Measurements from ENCODE around the gene NAP1L2. TPM values are rescaled to one million over a fixed set of nuclear protein-coding genes. Genes with fewer than 3 reads are reported as not detected.

NAP1L2 gene
- 1 to 10 TPM; 1.5 to 4.7 (median 3.9) TPM for total RNA-seq

- no peak for TF ChIP-seq CTCF (IDR thresholded peaks at IDR 0.05)
- DNase-seq (ENCODE audit: low spot score): no peak
- peak; percentile 86 for ATAC-seq (ENCODE audit: low FRiP score)
Measured at GRCh38 chrX:73214426-73215094, at the start of gene NAP1L2. NAP1L2 (minus strand) TSS chrX:73214851; CDS start chrX:73214492, 359 bp downstream.

- no peak for TF ChIP-seq CTCF (IDR thresholded peaks at IDR 0.05)
- ATAC-seq (ENCODE audit: low FRiP score) (no peak), DNase-seq (ENCODE audit: low spot score) (no peak)
Measured at GRCh38 chrX:73262991-73263390, 48.3 kb upstream of the NAP1L2 start.

- DNase-seq (ENCODE audit: low spot score) (no peak), ATAC-seq (ENCODE audit: low FRiP score) (no peak)
- TF ChIP-seq CTCF (IDR thresholded peaks at IDR 0.05): no peak
Measured at GRCh38 chrX:73239242-73239641, 24.6 kb upstream of the NAP1L2 start.

GRCh38 chrX:73217621-73218020 is 3.0 kb upstream of the NAP1L2 start:
- TF ChIP-seq CTCF (IDR thresholded peaks at IDR 0.05): no peak
- ATAC-seq (ENCODE audit: low FRiP score) (no peak), DNase-seq (ENCODE audit: low spot score) (no peak)

- TF ChIP-seq CTCF (IDR thresholded peaks at IDR 0.05): no peak
- ATAC-seq (ENCODE audit: low FRiP score): no peak
- no peak for DNase-seq (ENCODE audit: low spot score)
Measured at GRCh38 chrX:73215246-73215645, 595 bp upstream of the NAP1L2 start.

- no peak for DNase-seq (ENCODE audit: low spot score)
- ATAC-seq (ENCODE audit: low FRiP score): peak; percentile 27
- no peak for TF ChIP-seq CTCF (IDR thresholded peaks at IDR 0.05)
Measured at GRCh38 chrX:73213734-73214425, 771 bp downstream of the NAP1L2 start.

- TF ChIP-seq CTCF (IDR thresholded peaks at IDR 0.05): no peak
- DNase-seq (ENCODE audit: low spot score) (no peak), ATAC-seq (ENCODE audit: low FRiP score) (no peak)
Measured at GRCh38 chrX:73206366-73206765, 8.3 kb downstream of the NAP1L2 start.

Data from omental fat pad (tissue), 4 donors.